ENCODE data around the gene STMN1. TPM values are rescaled to one million over a fixed set of nuclear protein-coding genes. Genes with fewer than 3 reads are reported as not detected.

The STMN1 gene
- total RNA-seq, 1 experiment from 2014 or later, result 368 TPM

DNA sequence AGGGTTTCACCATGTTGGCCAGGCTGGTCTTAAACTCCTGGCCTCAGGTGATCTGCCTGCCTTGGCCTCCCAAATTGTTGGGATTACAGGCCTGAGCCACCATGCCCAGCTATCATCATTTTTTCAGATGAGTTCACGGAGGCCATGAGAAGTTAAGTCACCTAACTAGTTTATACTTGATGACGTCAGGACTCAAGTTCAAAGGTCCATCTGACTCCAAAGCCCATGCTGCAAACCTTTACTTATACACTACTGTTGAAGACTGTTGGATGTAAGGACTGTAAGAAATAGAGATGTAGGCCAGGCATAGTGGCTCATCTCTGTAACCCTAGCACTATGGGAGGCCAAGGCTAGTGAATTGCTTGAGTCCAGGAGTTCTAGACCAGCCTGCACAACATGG, 40.8 kb upstream of the STMN1 start:
- ChIA-PET POLR2A (no interaction called here), RAD21 (ENCODE audit: low non-redundant PET in 1 of 2, low total read pairs in 2 of 2, uncharacterized antibody in 2 of 2, unreplicated experiment in 2 of 2) (no interaction called here), CTCF (no interaction called here)
- DNase-seq (ENCODE audit: low read depth, low spot score), result no peak
- Histone ChIP-seq H4K20me1 (ENCODE audit: insufficient read depth) (no peaks in the 10 kb centered on the region), H3K9me3 (ENCODE audit: control insufficient read depth in 1 of 2, insufficient read depth in 1 of 2, low read depth in 1 of 2, low read length in 2 of 2) (no peaks in the 10 kb centered on the region), H3K9me2 (ENCODE audit: insufficient read depth) (no peaks in the 10 kb centered on the region), H3K9ac (ENCODE audit: low read length) (no peak overlapping the region), H3K27me3 (ENCODE audit: insufficient read depth, low read length) (no peaks in the 10 kb centered on the region), H3K4me1 (ENCODE audit: control insufficient read depth in 1 of 2, insufficient read depth in 2 of 2, low read length in 2 of 2) (no peaks in the 10 kb centered on the region), H3K36me3 (ENCODE audit: control insufficient read depth in 1 of 2, insufficient read depth in 2 of 2, low read length in 2 of 2) (no peaks in the 10 kb centered on the region), H2AFZ (ENCODE audit: low read depth, low read length, poor library complexity, severe bottlenecking) (no peak overlapping the region), H3K27ac (ENCODE audit: low read depth, low read length) (no peak overlapping the region), H3K4me3 (replicated peaks in 1 of 2; ENCODE audit: low read depth in 1 of 2, low read length in 2 of 2) (no peak overlapping the region), H3K79me2 (ENCODE audit: insufficient read depth, low read length) (no peaks in the 10 kb centered on the region), H3K4me2 (ENCODE audit: low read length) (no peak overlapping the region)
- TF ChIP-seq, protein P1, sequence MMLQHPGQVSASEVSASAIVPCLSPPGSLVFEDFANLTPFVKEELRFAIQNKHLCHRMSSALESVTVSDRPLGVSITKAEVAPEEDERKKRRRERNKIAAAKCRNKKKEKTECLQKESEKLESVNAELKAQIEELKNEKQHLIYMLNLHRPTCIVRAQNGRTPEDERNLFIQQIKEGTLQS (IDR thresholded peaks at IDR 0.05), result no peak
- TF ChIP-seq SP1 (IDR thresholded peaks at IDR 0.05; ENCODE audit: low read depth) (no peak), CEBPB (IDR thresholded peaks at IDR 0.05; ENCODE audit: low read depth) (no peak), CBX3 (IDR thresholded peaks at IDR 0.05; ENCODE audit: low read depth) (no peak), SRF (IDR thresholded peaks at IDR 0.05; ENCODE audit: low read depth) (no peak), ZNF274 (IDR thresholded peaks at IDR 0.05; ENCODE audit: low read depth, low read length) (no peak), EZH2phosphoT487 (IDR thresholded peaks at IDR 0.05; ENCODE audit: borderline replicate concordance) (no peak), EGR1 (IDR thresholded peaks at IDR 0.05; ENCODE audit: low read depth) (no peak), ELF1 (IDR thresholded peaks at IDR 0.05; ENCODE audit: borderline replicate concordance, low read depth) (no peak), ZFX (IDR thresholded peaks at IDR 0.05) (no peak), RAD21 (IDR thresholded peaks at IDR 0.05; ENCODE audit: low read depth) (no peak), POLR2A (IDR thresholded peaks at IDR 0.05; ENCODE audit: borderline replicate concordance, extremely low read depth, insufficient read depth, insufficient read length) (no peak), TCF7L2 (IDR thresholded peaks at IDR 0.05; ENCODE audit: borderline replicate concordance, extremely low read depth, insufficient read depth, insufficient read length) (no peak), SIN3A (IDR thresholded peaks at IDR 0.05; ENCODE audit: low read depth) (no peak), FOSL1 (IDR thresholded peaks at IDR 0.05; ENCODE audit: low read depth) (no peak), EZH2 (IDR thresholded peaks at IDR 0.05) (no peak), JUND (IDR thresholded peaks at IDR 0.05) (no peak)
- TF ChIP-seq, protein P2, sequence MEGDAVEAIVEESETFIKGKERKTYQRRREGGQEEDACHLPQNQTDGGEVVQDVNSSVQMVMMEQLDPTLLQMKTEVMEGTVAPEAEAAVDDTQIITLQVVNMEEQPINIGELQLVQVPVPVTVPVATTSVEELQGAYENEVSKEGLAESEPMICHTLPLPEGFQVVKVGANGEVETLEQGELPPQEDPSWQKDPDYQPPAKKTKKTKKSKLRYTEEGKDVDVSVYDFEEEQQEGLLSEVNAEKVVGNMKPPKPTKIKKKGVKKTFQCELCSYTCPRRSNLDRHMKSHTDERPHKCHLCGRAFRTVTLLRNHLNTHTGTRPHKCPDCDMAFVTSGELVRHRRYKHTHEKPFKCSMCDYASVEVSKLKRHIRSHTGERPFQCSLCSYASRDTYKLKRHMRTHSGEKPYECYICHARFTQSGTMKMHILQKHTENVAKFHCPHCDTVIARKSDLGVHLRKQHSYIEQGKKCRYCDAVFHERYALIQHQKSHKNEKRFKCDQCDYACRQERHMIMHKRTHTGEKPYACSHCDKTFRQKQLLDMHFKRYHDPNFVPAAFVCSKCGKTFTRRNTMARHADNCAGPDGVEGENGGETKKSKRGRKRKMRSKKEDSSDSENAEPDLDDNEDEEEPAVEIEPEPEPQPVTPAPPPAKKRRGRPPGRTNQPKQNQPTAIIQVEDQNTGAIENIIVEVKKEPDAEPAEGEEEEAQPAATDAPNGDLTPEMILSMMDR (IDR thresholded peaks at IDR 0.05 in 2 of 3, conservative IDR thresholded peaks at IDR 0.05 in 1 of 3; ENCODE audit: borderline replicate concordance in 1 of 3, insufficient read depth in 1 of 3, low read depth in 2 of 3, low read length in 2 of 3), result no peak
- TF ChIP-seq, protein P3, sequence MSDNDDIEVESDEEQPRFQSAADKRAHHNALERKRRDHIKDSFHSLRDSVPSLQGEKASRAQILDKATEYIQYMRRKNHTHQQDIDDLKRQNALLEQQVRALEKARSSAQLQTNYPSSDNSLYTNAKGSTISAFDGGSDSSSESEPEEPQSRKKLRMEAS (IDR thresholded peaks at IDR 0.05), result no peak
- TF ChIP-seq, protein P4, sequence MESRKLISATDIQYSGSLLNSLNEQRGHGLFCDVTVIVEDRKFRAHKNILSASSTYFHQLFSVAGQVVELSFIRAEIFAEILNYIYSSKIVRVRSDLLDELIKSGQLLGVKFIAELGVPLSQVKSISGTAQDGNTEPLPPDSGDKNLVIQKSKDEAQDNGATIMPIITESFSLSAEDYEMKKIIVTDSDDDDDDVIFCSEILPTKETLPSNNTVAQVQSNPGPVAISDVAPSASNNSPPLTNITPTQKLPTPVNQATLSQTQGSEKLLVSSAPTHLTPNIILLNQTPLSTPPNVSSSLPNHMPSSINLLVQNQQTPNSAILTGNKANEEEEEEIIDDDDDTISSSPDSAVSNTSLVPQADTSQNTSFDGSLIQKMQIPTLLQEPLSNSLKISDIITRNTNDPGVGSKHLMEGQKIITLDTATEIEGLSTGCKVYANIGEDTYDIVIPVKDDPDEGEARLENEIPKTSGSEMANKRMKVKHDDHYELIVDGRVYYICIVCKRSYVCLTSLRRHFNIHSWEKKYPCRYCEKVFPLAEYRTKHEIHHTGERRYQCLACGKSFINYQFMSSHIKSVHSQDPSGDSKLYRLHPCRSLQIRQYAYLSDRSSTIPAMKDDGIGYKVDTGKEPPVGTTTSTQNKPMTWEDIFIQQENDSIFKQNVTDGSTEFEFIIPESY (IDR thresholded peaks at IDR 0.05; ENCODE audit: extremely low read depth, insufficient replicate concordance, low read length), result no peak
- BruUV-seq (replicated peaks), result no TSS peak
- intact Hi-C loops (cut with micrococcal nuclease), result no loop called here
- no peak for ATAC-seq
